Stimulated activated memory B cell treated with anti-CD40 and anti-IgM and Interleukin-4, amounts not matched to agents 10 μg/mL and 1 μg/mL and 100 μg/mL, for 72 hours (primary cell): Measurements from ENCODE around the gene SLC25A39.

Experiments
- ATAC-seq: fragments of 150-1000 bp; cut with Tn5 transposase; 2 replicates; pipeline ENCODE4 v1.10.0; 2021
- H3K27ac Mint-ChIP-seq: one replicate; pipeline ENCODE4 v1.8.0; 2022; ENCODE audit warnings: mild to moderate bottlenecking, mixed read lengths
- H3K27me3 Mint-ChIP-seq: one replicate; pipeline ENCODE4 v1.8.0; 2022; ENCODE audit warnings: mixed read lengths
- H3K36me3 Mint-ChIP-seq: one replicate; pipeline ENCODE4 v1.8.0; 2022; ENCODE audit warnings: mixed read lengths
- H3K4me1 Mint-ChIP-seq: one replicate; pipeline ENCODE4 v1.8.0; 2022; ENCODE audit warnings: mixed read lengths
- H3K4me3 Mint-ChIP-seq: one replicate; pipeline ENCODE4 v1.8.0; 2022; ENCODE audit warnings: mild to moderate bottlenecking, moderate library complexity, mixed read lengths
- H3K9me3 Mint-ChIP-seq: one replicate; pipeline ENCODE4 v1.8.0; 2022; ENCODE audit warnings: mixed read lengths

Gene SLC25A39

DNA sequence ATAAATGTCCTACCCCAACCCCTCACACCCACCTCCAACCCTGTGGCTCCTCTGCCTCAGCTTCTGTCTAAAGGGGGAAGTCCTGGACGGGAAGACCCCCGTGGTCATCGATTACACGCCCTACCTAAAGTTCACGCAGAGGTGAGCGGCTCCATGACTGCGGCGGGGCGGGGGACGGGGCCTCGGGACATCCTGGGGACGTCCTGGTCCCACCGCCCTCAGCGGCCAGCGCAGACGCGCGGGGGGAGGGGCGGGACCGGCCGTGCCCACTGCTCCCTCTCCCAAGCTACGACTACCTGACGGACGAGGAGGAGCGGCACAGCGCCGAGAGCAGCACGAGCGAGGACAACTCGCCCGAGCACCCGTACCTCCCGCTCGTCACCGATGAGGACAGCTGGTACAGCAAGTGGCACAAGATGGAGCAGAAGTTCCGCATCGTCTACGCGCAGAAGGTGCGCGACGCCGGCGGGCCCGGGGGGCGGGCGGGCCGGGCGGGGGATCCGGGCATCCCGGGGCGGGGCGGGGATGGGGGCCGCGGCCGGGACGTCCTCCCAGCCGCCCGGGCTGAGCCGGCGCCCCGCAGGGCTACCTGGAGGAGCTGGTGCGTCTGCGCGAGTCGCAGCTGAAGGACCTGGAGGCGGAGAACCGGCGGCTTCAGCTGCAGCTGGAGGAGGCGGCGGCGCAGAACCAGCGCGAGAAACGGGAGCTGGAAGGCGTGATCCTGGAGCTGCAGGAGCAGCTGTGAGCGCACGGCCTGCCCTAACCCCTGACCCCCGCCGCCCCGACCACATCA is 9.6 kb downstream of the SLC25A39 start:
- ATAC-seq: peak; percentile 67
- H3K27ac Mint-ChIP-seq: no peak overlapping the region
- H3K9me3 Mint-ChIP-seq: no peaks in the 10 kb centered on the region
- peaks cover 18% of the 10 kb centered on the region for H3K36me3 Mint-ChIP-seq
- H3K4me1 Mint-ChIP-seq: peaks cover 18% of the 10 kb centered on the region
- H3K27me3 Mint-ChIP-seq: peaks cover 64% of the 10 kb centered on the region
- peak overlapping the region; percentile 77 for H3K4me3 Mint-ChIP-seq

DNA sequence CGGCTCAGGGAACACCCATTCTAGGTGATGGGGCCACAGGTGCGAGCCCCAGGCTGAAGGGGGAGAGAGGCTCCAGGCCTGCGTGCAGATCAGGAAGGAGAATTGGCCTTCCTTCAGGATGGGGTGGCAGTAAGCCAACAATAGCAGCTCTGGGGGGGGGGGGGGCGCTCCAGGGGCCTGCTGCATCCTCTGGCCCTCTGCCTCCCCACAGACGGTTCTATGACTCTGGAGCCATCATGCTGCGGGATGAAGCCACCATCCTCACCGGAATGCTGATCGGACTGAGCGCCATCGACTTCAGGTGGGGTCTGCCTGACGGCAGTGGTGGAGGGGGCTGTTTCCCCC is 10.1 kb downstream of the SLC25A39 start:
- no peak for ATAC-seq
- peak overlapping the region; percentile 18 for H3K4me3 Mint-ChIP-seq
- H3K27me3 Mint-ChIP-seq: peaks cover 69% of the 10 kb centered on the region
- H3K27ac Mint-ChIP-seq: no peak overlapping the region
- H3K36me3 Mint-ChIP-seq: peaks cover 14% of the 10 kb centered on the region
- no peaks in the 10 kb centered on the region for H3K9me3 Mint-ChIP-seq
- peaks cover 23% of the 10 kb centered on the region for H3K4me1 Mint-ChIP-seq

DNA sequence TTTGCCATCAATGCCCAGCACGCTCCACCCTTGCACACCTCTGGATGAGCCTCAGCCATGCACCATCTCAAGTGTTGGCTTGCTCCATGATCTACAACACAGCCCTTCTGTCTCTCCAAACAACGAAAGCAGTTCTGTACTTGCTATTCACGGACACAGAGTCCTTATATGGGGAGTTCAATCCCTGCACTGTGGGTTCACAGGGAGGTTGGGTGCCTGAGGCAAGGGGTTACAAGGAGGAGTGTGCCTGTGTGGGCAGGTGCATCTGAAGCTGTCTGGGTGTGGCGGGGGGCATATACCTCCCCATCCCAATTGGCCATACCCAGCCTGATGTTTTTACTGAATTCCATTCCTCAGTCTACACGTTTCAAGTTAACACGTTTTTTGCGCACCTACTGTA is 10.6 kb downstream of the SLC25A39 start:
- peaks cover 10% of the 10 kb centered on the region for H3K36me3 Mint-ChIP-seq
- H3K4me1 Mint-ChIP-seq: peaks cover 28% of the 10 kb centered on the region
- no peak for ATAC-seq
- H3K4me3 Mint-ChIP-seq: no peak overlapping the region
- no peaks in the 10 kb centered on the region for H3K9me3 Mint-ChIP-seq
- no peak overlapping the region for H3K27ac Mint-ChIP-seq
- peaks cover 72% of the 10 kb centered on the region for H3K27me3 Mint-ChIP-seq

DNA sequence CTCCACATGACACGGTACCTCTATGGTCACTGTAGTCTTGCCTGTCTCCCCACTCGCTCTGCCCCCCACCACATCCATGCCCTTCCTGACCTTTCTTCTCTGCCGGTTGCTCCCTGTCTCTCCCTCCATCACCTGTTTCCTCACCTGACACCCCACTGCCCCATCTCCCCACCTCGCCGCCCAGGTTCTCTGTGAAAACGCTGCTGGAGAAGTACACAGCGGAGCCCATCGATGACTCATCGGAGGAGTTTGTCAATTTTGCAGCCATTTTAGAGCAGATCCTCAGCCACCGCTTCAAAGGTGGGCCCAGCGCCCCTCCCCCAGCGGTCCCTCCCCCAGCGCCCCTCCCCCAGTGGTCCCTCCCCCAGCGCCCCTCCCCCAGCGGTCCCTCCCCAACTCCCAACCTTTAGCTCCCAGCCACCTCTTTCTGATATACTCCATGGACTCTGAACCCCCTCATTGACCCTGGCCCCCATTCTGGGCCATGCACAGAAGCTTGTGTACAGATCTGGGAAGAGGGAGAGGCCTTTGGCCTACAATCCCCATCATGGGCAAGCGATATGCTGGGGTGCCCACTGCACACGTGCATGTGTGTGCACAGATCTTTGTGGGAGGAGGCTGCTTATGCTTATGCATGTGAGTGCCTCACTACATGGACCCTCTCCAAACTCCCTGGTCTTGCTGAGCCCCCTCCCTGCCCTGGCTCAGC is 12.1 kb downstream of the SLC25A39 start:
- Mint-ChIP-seq H3K9me3 (no peaks in the 10 kb centered on the region), H3K4me3 (no peak overlapping the region), H3K27me3 (peaks cover 63% of the 10 kb centered on the region), H3K36me3 (no peaks in the 10 kb centered on the region), H3K4me1 (peaks cover 30% of the 10 kb centered on the region), H3K27ac (no peak overlapping the region)
- no peak for ATAC-seq

DNA sequence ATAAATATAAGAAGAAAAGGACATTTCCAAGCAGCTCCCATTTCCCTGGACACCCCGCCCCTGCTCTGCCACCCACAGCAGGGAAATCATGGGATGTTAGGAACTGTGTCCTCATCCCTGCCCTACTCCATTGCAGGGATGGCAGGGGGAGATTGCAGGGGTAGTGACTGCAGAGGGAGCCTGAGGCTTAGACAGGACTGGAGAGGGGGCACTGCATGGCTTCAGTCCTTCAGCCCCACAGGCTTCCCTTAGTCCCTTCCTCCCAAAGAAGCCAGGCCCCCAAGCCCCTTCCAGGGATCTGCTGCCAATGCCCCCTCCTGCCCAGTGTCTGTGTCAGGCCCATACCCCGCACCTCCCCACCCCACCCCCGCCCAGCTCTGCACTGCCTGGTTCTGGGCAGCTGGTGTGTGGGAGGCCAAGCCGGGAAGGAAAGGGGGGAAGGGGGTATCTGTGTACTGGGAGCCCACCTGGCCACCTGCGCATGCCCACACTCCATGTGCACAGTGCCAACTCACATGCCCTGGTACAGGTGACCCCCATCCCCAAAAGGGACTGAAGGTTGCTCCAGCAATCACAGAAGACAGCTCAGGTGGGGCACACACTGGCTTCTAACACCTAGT is 13.0 kb downstream of the SLC25A39 start:
- Mint-ChIP-seq H3K27ac (no peak overlapping the region), H3K36me3 (no peaks in the 10 kb centered on the region), H3K4me3 (no peak overlapping the region), H3K27me3 (peaks cover 63% of the 10 kb centered on the region), H3K4me1 (peaks cover 35% of the 10 kb centered on the region), H3K9me3 (no peaks in the 10 kb centered on the region)
- ATAC-seq: no peak

DNA sequence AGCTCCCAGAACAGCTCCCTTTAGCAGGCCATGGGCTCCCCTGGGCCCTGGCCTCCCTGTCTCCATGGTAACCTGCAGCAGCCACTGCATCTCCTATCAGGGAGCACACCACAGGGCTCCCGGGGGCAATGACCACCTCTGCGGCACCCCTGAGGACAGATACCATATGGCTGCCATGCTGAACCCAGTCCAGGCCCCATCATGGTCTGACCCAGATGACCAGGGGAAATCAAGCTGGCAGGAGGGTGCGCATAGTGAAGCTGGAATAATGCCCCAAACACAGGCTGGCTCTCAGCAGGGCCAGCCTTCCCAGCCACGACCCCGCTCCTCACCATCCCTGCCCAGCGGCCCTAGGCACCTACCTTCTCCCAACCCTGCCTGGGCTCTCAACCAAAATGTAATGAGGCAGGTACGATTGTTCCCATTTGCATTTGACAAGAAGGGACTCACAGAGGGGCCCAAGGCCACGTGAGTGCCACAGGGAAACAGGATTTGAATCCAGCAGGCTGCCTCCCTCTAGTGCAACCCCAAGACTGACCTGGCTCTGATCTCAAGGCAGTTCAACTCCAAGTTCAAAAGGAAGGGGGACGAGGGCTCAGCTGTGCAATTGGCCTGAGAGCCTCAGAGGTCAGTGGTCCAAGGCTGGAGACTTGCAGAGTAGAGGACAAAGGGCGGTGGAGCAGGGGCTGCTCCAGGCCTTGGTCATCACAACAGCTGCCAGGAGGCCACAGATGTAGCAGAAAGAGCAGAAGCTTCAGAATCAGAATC is 13.8 kb downstream of the SLC25A39 start:
- no peaks in the 10 kb centered on the region for H3K9me3 Mint-ChIP-seq
- peaks cover 62% of the 10 kb centered on the region for H3K27me3 Mint-ChIP-seq
- no peak overlapping the region for H3K4me3 Mint-ChIP-seq
- ATAC-seq: no peak
- H3K36me3 Mint-ChIP-seq: no peaks in the 10 kb centered on the region
- H3K4me1 Mint-ChIP-seq: peaks cover 28% of the 10 kb centered on the region
- H3K27ac Mint-ChIP-seq: no peak overlapping the region

DNA sequence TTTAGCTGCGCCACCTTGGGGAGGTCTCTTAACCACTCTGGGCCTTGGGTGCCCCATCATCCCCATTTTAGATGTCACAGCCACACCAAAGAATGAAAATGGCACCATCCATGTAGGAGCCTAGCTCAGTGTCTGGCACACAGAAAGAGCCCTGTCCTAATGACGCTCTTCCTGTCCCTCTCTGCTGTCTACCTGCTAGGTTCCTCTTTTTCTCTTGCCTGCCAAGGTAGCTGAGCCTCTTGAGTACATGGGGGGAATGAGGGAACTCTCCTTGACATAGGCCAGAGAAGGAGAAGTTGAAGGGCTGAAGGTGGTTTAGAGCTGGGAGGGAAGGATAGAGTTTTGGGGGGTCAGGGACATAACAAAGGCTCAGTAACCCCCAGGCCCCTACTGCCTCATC is 14.4 kb downstream of the SLC25A39 start:
- ATAC-seq: no peak
- Mint-ChIP-seq H3K9me3 (no peaks in the 10 kb centered on the region), H3K4me1 (peaks cover 22% of the 10 kb centered on the region), H3K36me3 (no peaks in the 10 kb centered on the region), H3K27ac (no peak overlapping the region), H3K27me3 (peaks cover 58% of the 10 kb centered on the region), H3K4me3 (no peak overlapping the region)

DNA sequence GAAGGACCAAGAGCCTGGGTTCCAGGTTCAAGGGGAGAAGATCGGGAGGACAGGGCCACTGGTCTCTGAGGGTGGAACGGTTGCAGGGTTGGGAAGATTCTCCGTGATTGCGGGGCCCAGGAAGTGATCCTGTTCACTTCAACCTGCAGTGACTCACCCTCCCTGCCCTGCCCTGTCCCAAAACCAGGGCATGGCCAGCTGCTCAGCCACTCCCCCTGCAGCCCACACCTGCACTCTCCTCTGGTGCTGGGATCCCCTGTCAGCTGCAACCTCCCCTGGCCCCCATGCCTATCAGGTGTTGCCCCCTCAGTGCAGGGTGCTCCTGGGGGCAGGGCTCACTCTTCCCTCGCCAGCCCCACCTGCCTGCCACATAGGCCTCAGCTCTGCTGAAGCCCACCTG is 15.2 kb downstream of the SLC25A39 start:
- H3K36me3 Mint-ChIP-seq: no peaks in the 10 kb centered on the region
- H3K9me3 Mint-ChIP-seq: no peaks in the 10 kb centered on the region
- H3K4me3 Mint-ChIP-seq: peak overlapping the region; percentile 37
- H3K27ac Mint-ChIP-seq: no peak overlapping the region
- H3K4me1 Mint-ChIP-seq: peaks cover 22% of the 10 kb centered on the region
- H3K27me3 Mint-ChIP-seq: peaks cover 65% of the 10 kb centered on the region
- ATAC-seq: no peak

DNA sequence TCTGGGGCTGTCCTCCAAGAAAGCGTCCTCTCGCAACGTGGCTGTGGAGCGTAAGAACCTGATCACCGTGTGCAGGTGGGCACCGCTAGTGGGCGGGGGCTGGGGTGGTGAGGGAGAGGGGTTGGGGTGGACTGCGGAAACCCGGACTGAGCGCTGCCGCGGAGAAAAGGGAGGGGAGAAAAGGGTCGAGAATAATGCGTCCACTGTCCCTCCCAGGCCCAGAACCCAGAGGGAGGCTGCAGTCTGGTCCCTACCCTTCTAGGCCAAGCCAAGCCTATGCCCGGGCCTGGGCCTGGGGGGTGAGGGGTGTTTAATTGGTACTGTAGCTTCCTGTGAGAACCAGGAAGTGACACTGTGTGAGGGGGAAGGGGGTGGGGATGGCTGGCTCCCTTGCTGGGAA is 15.8 kb downstream of the SLC25A39 start:
- Mint-ChIP-seq H3K27ac (no peak overlapping the region), H3K4me3 (peak overlapping the region; percentile 7), H3K36me3 (no peaks in the 10 kb centered on the region), H3K9me3 (no peaks in the 10 kb centered on the region), H3K27me3 (peaks cover 65% of the 10 kb centered on the region), H3K4me1 (peaks cover 22% of the 10 kb centered on the region)
- ATAC-seq: peak; percentile 6

DNA sequence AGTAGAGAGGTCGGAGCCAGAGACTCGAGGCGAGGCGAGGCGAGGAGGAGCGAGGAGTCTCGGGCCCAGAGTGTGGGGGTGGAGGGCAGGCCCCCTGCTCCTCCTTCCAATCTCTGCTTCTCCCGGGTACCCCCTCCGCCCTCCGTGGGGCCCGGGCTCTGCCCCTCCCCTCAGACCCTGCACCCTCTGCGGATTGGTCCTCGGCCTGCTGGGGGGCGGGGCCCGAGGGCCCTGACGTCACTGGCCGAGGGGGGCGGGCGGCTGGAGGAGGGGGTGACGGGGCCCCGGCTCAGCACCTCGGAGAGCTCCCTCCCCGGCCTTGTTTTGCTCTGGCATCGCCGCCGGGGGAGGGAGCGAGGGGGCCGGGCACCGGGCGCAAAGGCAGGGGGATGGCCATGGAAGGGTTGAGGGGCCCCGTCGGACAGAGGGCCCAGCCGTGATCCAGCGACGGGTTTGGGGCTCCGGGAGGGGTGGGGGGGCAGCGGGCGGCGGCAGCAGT is 16.3 kb downstream of the SLC25A39 start, which contains the start of gene RUNDC3A:
TSS of gene RUNDC3A (plus strand) at position 282 of the 499 bp plus-strand sequence. CDS start 232 bp downstream, outside the sequence.
- Mint-ChIP-seq H3K4me3 (peak within 1 kb of the TSS; percentile 59), H3K4me1 (peaks cover 22% of the 10 kb centered on the region), H3K27ac (no peak within 1 kb of the TSS), H3K27me3 (peaks cover 65% of the 10 kb centered on the region), H3K36me3 (no peaks in the 10 kb centered on the region), H3K9me3 (no peaks in the 10 kb centered on the region)
- peak; percentile 88 for ATAC-seq

DNA sequence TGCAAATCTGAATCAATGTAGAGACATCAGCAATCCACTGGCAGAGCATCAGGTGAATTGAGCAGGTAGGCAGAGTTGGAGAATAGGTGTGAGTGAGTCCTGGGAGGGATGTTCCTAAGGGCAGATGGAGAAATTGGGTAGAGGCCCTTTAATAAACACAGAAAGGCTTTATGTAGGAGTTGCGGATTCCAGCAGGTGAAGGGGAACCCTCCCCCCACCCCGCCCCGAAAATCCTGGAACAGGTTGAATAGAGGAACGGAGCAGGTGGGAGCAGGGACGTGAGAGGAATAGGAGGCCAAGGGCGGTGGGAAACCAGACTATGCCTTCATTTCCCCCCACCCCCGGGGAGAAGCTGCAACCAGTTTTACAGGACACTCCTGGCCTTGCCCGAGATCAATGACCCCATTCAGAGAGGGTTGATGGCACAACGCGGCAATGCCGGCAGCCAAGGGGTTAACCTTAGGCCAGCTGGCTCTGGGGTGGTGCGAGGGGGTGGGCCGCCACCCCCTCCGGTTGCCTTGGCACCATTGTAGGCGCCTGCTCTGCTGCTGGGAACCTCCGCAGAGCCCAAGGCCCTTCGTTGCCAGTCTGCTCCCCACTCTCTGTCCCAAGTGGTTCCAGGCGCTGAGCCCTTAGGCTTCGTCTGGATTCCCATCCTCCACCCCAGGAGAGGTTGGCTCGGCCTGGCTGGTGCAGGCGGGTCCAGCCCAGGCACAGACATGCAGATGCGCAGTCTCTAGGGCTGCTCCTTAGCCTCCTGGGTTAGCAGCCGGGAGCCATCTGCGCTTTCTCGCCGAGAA is 17.0 kb downstream of the SLC25A39 start:
- Mint-ChIP-seq H3K27me3 (peaks cover 57% of the 10 kb centered on the region), H3K4me3 (peak overlapping the region; percentile 32), H3K4me1 (peaks cover 22% of the 10 kb centered on the region), H3K27ac (no peak overlapping the region), H3K9me3 (no peaks in the 10 kb centered on the region), H3K36me3 (no peaks in the 10 kb centered on the region)
- ATAC-seq: peak; percentile 6

DNA sequence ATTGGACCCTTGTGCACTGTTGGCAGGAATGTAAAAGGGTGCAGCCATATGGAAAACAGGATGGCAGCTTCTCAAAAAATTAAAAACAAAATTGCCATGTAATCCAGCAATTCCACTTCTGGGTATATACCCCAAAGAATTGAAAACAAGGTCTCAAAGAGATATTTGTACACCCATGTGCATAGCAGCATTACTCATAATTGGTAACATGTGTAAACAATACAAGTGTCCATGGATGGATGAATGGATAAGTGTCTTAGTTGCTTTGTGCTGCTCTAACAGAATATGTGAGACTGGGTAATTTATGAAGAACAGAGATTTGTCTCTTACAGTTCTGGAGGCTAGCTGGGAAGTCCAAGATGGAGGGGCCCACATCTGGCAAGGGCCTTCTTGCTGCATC is 20.0 kb downstream of the SLC25A39 start:
- no peak for ATAC-seq

DNA sequence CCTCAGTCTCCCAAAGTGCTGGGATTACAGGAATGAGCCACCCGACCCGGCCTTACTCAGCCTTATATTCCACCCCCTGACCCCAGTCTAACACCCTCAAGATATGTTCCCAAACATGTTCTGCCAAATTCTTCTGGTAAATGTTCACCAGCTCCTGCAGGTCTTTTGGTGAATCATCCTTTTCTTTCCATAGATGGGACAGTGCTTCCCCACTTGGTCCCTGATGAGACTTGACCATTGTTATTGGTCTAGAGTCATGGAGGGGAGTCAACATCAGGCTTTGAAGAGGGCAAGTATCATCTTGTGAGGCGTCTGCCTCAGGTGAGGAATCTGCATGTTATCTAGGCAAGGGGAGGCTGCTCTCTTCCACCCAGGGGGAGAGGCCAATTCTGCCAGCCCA is 26.6 kb downstream of the SLC25A39 start:
- no peak overlapping the region for H3K27ac Mint-ChIP-seq
- no peaks in the 10 kb centered on the region for H3K4me1 Mint-ChIP-seq
- H3K36me3 Mint-ChIP-seq: no peaks in the 10 kb centered on the region
- ATAC-seq: no peak
- H3K4me3 Mint-ChIP-seq: no peak overlapping the region
- peaks cover 17% of the 10 kb centered on the region for H3K27me3 Mint-ChIP-seq
- no peaks in the 10 kb centered on the region for H3K9me3 Mint-ChIP-seq

More for the DNA sequence above, 20.0 kb downstream of the SLC25A39 start:
- Mint-ChIP-seq H3K4me1 (peaks cover 13% of the 10 kb centered on the region), H3K36me3 (no peaks in the 10 kb centered on the region), H3K27ac (no peak overlapping the region), H3K9me3 (no peaks in the 10 kb centered on the region), H3K4me3 (no peak overlapping the region), H3K27me3 (peaks cover 54% of the 10 kb centered on the region)

DNA sequence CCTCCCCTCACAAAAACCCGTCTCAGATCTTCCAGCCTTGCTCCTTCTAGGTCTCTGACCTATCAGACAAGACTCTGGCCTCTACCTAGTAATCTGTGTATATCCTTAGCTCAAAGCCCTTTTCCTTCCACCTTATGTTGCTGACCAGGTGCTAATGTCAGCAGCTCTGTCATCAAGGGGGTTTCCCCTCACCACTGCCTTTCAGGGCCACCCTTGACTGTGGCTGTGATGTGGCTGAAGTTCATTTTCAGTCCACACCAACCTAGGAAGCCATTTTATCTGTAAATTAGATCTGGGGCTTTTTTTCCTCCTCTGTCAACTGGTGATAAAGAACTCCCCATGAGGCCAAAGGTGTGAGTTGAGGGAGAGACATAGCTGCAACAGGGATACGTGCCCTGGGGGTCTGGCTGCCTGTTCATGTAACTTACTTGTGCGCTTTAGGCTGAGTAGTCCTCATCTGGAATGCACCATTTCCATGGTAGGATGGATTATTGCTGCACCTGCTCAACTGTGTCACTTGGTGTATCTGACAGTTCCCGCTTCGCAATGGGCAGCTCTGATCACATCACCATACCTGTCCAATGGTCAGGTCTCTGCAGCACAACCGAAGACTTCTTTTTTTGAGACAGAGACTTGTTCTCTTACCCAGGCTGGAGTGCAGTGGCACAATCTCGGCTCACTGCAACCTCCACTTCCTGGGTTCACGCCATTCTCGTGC is 31.0 kb downstream of the SLC25A39 start:
- Mint-ChIP-seq H3K36me3 (no peaks in the 10 kb centered on the region), H3K27ac (no peak overlapping the region), H3K4me3 (no peak overlapping the region), H3K4me1 (peaks cover under 1% of the 10 kb centered on the region), H3K27me3 (peaks cover 15% of the 10 kb centered on the region), H3K9me3 (no peaks in the 10 kb centered on the region)
- no peak for ATAC-seq
